Adrenal gland (tissue), 12 donors: ENCODE results near the gene CCDC117. TPM values are rescaled to one million over a fixed set of nuclear protein-coding genes. Genes with fewer than 3 reads are reported as not detected.

ENCODE experiments used
- DNase-seq, 7 donors: peaks; one replicate each; pipeline ENCODE4 v3.0.0-alpha.2; 2019 to 2020
- H3K27ac ChIP-seq, 5 donors: fragments of 200-600 bp; sonication (generic) in 4 of 5; 1 replicate in 3 of 5; 2 replicates in 2 of 5; pipeline versions ENCODE4 v1.5.1 to v1.8.0; 2016 to 2020; ENCODE audit warnings: mild to moderate bottlenecking in 1 of 5
- H3K27me3 ChIP-seq: fragments of 200-600 bp; 2 replicates; pipeline ENCODE4 v1.8.0; 2021
- H3K36me3 ChIP-seq, 2 donors: fragments of 200-600 bp; replicated peaks in 1 of 2; 1 replicate in 1 of 2; 2 replicates in 1 of 2; pipeline versions ENCODE4 v1.5.1 to v1.8.0; 2018 to 2022
- H3K4me1 ChIP-seq, 2 donors: fragments of 200-600 bp; replicated peaks in 1 of 2; 1 replicate in 1 of 2; 2 replicates in 1 of 2; pipeline versions ENCODE4 v1.5.1 to v1.8.0; 2018 to 2021
- H3K4me3 ChIP-seq, 4 donors: fragments of 200-600 bp; sonication (generic) in 3 of 4; one replicate each; pipeline ENCODE4 v1.5.1; 2016 to 2018
- H3K9me3 ChIP-seq, 3 donors: fragments of 200-600 bp; sonication (generic) in 1 of 3; replicated peaks in 1 of 3; 1 replicate in 2 of 3; 2 replicates in 1 of 3; pipeline versions ENCODE4 v1.5.1 to v1.8.0; 2016 to 2021
- POLR2A ChIP-seq, 2 donors: fragments of 450-650 bp; IDR thresholded peaks; one replicate each; pipeline ENCODE4 v1.6.1; 2017; ENCODE audit warnings: antibody characterized with exemption in 2 of 2, mild to moderate bottlenecking in 2 of 2, moderate library complexity in 1 of 2
- WGBS, 4 donors: extraction: QIAGEN DNeasy Blood & Tissue Kit in 2 of 4; methylation state at CpG; one replicate each; pipeline versions ENCODE4 v1.1.5 to v1.1.7; 2013 to 2017; 5-methylcytosine and 5-hydroxymethylcytosine counted together
- intact Hi-C, 2 donors: fragments of 100-400 bp; cut with DNase I; formaldehyde crosslinking; loops; one replicate each; pipeline versions ENCODE4 v1.14.1 to v1.15.0; 2022 to 2023
- polyA plus RNA-seq, 3 donors: library from polyadenylated mRNA; stranded (reverse); fragments of 200-250 nt in 2 of 3; fragments of 350-450 nt in 1 of 3; fragmentation: Illumina TruSeq in 1 of 3; extraction: RNeasy Lipid Tissue Mini Kit (QIAGEN cat#74804) in 1 of 3; gene quantifications; one replicate each; pipeline ENCODE4 v1.2.3, GENCODE V29; 2013 to 2014
- total RNA-seq, 9 donors: library from RNA; depleted of rRNA in 4 of 9; stranded (reverse); fragments of >200 nt in 4 of 9; fragments of 120-200 nt in 1 of 9; fragmentation: NEBNext Ultra II Directional in 1 of 9; extraction: Animal tissue kit (Norgen Biotek cat#: 25700) in 1 of 9; gene quantifications; one replicate each; pipeline versions ENCODE4 v1.1.0 to v1.2.4, GENCODE V29; 2013 to 2023
- TF ChIP-seq, protein P1 (sequence below), 6 experiments: fragments of 450-650 bp in 4 of 6; fragments of 200-600 bp in 2 of 6; sonication (generic) in 1 of 6; IDR thresholded peaks; 1 replicate in 5 of 6; 2 replicates in 1 of 6; pipeline versions ENCODE4 v1.5.1 to v1.8.0; 2016 to 2021; ENCODE audit warnings: antibody characterized with exemption in 6 of 6, mild to moderate bottlenecking in 2 of 6, moderate library complexity in 1 of 6
- donor health status: healthy with polysubstance abuse.
- donor health status: Bipolar disorder and iron deficiency.
- donor health status: DM: yes; HTN: yes; CAD: no.
- donor health status: DM: no; HTN: no; CAD: no.
- donor health status: DM: no; HTN: no; CAD: no.
- donor health status: DM: yes; HTN: yes; CAD: no.

CCDC117 gene
- total and polyA plus RNA-seq, 12 donors = 9.0 to 38.0 (median 23.1) TPM

DNA sequence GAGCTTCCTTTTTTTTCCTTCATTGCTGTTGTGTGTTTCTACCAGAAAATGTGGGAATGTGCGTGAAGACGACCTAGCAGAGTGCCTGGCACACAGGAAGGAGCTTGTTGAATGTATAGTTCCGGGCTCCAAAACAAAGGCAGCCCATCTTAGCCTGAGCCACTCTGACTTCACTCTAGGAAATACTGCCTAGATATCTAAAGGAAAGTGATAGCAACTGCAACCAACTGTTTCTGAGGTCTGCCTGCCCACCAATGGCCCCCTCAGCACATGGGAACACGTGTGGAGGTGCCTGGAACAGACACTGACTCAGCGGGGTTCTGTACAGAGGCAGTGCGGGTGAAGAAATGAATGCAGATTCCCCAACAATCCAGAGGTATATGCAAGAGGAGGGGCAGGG, 42.6 kb downstream of the CCDC117 start:
- no peaks in the 10 kb centered on the region for H3K9me3 ChIP-seq
- H3K27ac ChIP-seq = no peak overlapping the region
- H3K36me3 ChIP-seq = no peaks in the 10 kb centered on the region
- no peak for DNase-seq
- peaks cover 46 to 58% of the 10 kb centered on the region in 2 donors for H3K4me1 ChIP-seq
- no peak overlapping the region for H3K4me3 ChIP-seq
- TF ChIP-seq POLR2A (IDR thresholded peaks at IDR 0.05) = no peak
- TF ChIP-seq, protein P1, sequence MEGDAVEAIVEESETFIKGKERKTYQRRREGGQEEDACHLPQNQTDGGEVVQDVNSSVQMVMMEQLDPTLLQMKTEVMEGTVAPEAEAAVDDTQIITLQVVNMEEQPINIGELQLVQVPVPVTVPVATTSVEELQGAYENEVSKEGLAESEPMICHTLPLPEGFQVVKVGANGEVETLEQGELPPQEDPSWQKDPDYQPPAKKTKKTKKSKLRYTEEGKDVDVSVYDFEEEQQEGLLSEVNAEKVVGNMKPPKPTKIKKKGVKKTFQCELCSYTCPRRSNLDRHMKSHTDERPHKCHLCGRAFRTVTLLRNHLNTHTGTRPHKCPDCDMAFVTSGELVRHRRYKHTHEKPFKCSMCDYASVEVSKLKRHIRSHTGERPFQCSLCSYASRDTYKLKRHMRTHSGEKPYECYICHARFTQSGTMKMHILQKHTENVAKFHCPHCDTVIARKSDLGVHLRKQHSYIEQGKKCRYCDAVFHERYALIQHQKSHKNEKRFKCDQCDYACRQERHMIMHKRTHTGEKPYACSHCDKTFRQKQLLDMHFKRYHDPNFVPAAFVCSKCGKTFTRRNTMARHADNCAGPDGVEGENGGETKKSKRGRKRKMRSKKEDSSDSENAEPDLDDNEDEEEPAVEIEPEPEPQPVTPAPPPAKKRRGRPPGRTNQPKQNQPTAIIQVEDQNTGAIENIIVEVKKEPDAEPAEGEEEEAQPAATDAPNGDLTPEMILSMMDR (IDR thresholded peaks at IDR 0.05) = no peak
- WGBS, 4 donors = 52 to 74% (median 71%) methylated on average over 5 to 6 of the region's 6 CpGs
- intact Hi-C loops = no loop called here
- no peaks in the 10 kb centered on the region for H3K27me3 ChIP-seq

DNA sequence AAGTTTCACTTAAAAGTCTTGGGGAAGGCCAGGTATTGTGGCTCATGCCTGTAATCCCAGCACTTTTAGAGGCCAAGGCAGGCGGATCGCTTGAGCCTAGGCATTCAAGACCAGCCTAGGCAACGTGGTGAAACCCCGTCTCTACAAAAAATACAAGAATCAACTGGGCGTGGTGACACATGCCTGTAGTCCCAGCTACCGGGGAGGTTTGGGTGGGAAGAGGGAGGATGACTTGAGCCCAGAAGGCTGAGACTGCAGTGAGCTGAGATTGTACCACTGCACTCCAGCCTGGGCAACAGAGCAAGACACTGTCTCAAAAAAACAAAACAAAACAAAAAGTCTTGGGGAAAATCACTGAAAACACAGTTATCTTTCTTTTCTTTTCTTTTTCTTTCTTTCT, 43.2 kb downstream of the CCDC117 start:
- H3K4me3 ChIP-seq = no peak overlapping the region
- H3K9me3 ChIP-seq = no peaks in the 10 kb centered on the region
- no peaks in the 10 kb centered on the region for H3K36me3 ChIP-seq
- no peaks in the 10 kb centered on the region for H3K27me3 ChIP-seq
- DNase-seq = no peak
- 89 to 93% (median 91%) methylated on average over 6 of the region's 6 CpGs for WGBS, 4 donors
- H3K27ac ChIP-seq = no peak overlapping the region
- no peak for TF ChIP-seq POLR2A (IDR thresholded peaks at IDR 0.05)
- TF ChIP-seq, protein P1 (IDR thresholded peaks at IDR 0.05) = no peak
- peaks cover 46 to 58% of the 10 kb centered on the region in 2 donors for H3K4me1 ChIP-seq
- intact Hi-C loops = no loop called here

GRCh38 chr22:28817064-28817463, 44.6 kb downstream of the CCDC117 start:
- H3K27me3 ChIP-seq = no peaks in the 10 kb centered on the region
- intact Hi-C loops = no loop called here
- no peaks in the 10 kb centered on the region for H3K36me3 ChIP-seq
- no peak overlapping the region for H3K27ac ChIP-seq
- no peak overlapping the region for H3K4me3 ChIP-seq
- 92 to 96% (median 95%) methylated on average over 2 of the region's 2 CpGs for WGBS, 4 donors
- DNase-seq = no peak
- H3K9me3 ChIP-seq = no peaks in the 10 kb centered on the region
- no peak for TF ChIP-seq POLR2A (IDR thresholded peaks at IDR 0.05)
- TF ChIP-seq, protein P1 (IDR thresholded peaks at IDR 0.05) = no peak
- H3K4me1 ChIP-seq = peaks cover 40 to 47% of the 10 kb centered on the region in 2 donors

GRCh38 chr22:28817919-28818859, 45.7 kb downstream of the CCDC117 start:
- Histone ChIP-seq H3K4me3 (no peak overlapping the region), H3K27me3 (no peaks in the 10 kb centered on the region), H3K27ac (peak overlapping the region; percentile 56 to 88 (median 76)), H3K4me1 (peaks cover 30 to 36% of the 10 kb centered on the region in 2 donors), H3K36me3 (no peaks in the 10 kb centered on the region), H3K9me3 (no peaks in the 10 kb centered on the region)
- intact Hi-C loops = no loop called here
- peak in 1 of 2 donors; percentile 41 for TF ChIP-seq POLR2A (IDR thresholded peaks at IDR 0.05)
- TF ChIP-seq, protein P1 (IDR thresholded peaks at IDR 0.05) = peak in 1 of 6 experiments; percentile 1
- DNase-seq = peak; percentile 62 to 85 (median 83)
- 56 to 69% (median 65%) methylated on average over 13 to 14 of the region's 14 CpGs for WGBS, 4 donors
